HG03039 (cell line): ENCODE data around the gene SLC35F1.
"Not testable (repeated sequence)": the region's sequence is repeated elsewhere in the genome, so short reads cannot be mapped to it uniquely, and the experiment has no call there.

Experiments
- ATAC-seq: cut with Tn5 transposase; IDR thresholded peaks from one replicate; pipeline ENCODE4 v1.9.1; 2021; ENCODE audit warnings: mild to moderate bottlenecking, moderate library complexity; ENCODE audit not compliant: unreplicated experiment

The SLC35F1 gene

GRCh38 chr6:117906958-117907600 is at the start of gene SLC35F1:
SLC35F1 (plus strand) TSS chr6:117907264.
- ATAC-seq = peak; percentile 46

GRCh38 chr6:117858601-117859000 is 48.5 kb upstream of the SLC35F1 start:
- ATAC-seq = not testable (repeated sequence)

- no peak for ATAC-seq
Measured at GRCh38 chr6:117861545-117861944, 45.5 kb upstream of the SLC35F1 start.

GRCh38 chr6:117866561-117866960 is 40.5 kb upstream of the SLC35F1 start:
- ATAC-seq = no peak

GRCh38 chr6:117870486-117871242 is 36.4 kb upstream of the SLC35F1 start:
- no peak for ATAC-seq

GRCh38 chr6:117880824-117881223 is 26.2 kb upstream of the SLC35F1 start:
- no peak for ATAC-seq

GRCh38 chr6:117890172-117890571 is 16.9 kb upstream of the SLC35F1 start:
- ATAC-seq = no peak

GRCh38 chr6:117906507-117906957 is 532 bp upstream of the SLC35F1 start:
- peak; percentile 37 for ATAC-seq

- no peak for ATAC-seq
Measured at GRCh38 chr6:117907601-117908245, 659 bp downstream of the SLC35F1 start.

- no peak for ATAC-seq
Measured at GRCh38 chr6:117908246-117909068, 1.4 kb downstream of the SLC35F1 start.

- ATAC-seq = no peak
Measured at GRCh38 chr6:117909638-117910037, 2.6 kb downstream of the SLC35F1 start.

GRCh38 chr6:117910549-117910948 is 3.5 kb downstream of the SLC35F1 start:
- no peak for ATAC-seq

- no peak for ATAC-seq
Measured at GRCh38 chr6:117911150-117911549, 4.1 kb downstream of the SLC35F1 start.

GRCh38 chr6:117911660-117912059 is 4.6 kb downstream of the SLC35F1 start:
- ATAC-seq = no peak

GRCh38 chr6:117915846-117916245 is 8.8 kb downstream of the SLC35F1 start:
- no peak for ATAC-seq

- ATAC-seq = no peak
Measured at GRCh38 chr6:117916483-117916882, 9.4 kb downstream of the SLC35F1 start.

- no peak for ATAC-seq
Measured at GRCh38 chr6:117917176-117917575, 10.1 kb downstream of the SLC35F1 start.

- ATAC-seq = no peak
Measured at GRCh38 chr6:117918454-117918853, 11.4 kb downstream of the SLC35F1 start.

GRCh38 chr6:117919275-117919674 is 12.2 kb downstream of the SLC35F1 start:
- ATAC-seq = no peak

- no peak for ATAC-seq
Measured at GRCh38 chr6:117919775-117920729, 13.0 kb downstream of the SLC35F1 start.
